ENCODE data around the gene DGKB.

GRCh38 chr7:14596421-14596820, 306.1 kb downstream of the DGKB start:
- TF ChIP-seq POLR2A (IDR thresholded peaks at IDR 0.05), result no peak
- TF ChIP-seq CTCF (IDR thresholded peaks at IDR 0.05), result no peak
